C4-2B (cell line): ENCODE results near the gene ADAMTSL1.

Source experiments
- H3K27ac ChIP-seq: fragments of 450-650 bp; 2 replicates; pipeline ENCODE4 v1.5.1; 2017
- ZFX ChIP-seq: fragments of 450-650 bp; IDR thresholded peaks from 2 replicates; pipeline ENCODE4 v1.6.1; 2017
- TF ChIP-seq, protein P1 (sequence below): fragments of 450-650 bp; conservative IDR thresholded peaks from 2 replicates; pipeline ENCODE4 v1.5.1; 2017; ENCODE audit warnings: mild to moderate bottlenecking

Gene ADAMTSL1

DNA sequence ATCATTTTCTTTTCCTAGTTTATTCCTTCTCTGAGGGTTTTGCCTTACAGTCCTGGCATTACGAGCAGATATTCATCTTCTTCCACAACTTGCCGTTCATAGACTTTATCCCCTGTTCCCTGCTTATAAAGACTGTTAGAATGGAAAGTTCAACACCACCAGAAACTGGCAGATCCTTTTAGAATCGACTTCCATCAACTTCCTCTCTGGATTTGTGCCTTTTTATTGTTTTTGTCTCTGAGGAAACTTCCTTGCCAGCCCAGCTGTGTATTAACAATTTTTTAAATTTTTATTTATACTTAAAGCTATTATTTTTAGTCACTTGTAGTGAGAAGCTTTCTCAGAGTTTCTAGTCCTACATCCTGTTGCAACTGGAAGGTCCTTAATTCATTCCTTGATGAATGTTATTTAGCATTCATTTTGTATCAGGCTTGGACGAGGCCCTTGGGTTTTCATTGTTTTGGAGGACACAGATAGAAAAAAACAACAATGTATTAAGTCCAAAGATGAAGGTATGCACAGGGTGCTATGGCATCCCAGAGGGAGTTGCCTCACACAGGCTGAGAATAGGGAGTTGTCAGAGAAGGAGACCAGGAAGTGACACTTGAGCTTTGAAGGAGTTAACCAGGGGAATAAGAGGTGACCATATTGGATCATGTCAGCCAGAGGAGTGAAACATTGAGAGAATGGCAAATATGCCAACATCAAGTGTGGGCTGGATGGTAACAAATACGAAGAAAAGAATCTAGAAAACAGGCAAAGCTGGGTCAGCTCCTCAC is 81.3 kb downstream of the ADAMTSL1 start:
- TF ChIP-seq, protein P1, sequence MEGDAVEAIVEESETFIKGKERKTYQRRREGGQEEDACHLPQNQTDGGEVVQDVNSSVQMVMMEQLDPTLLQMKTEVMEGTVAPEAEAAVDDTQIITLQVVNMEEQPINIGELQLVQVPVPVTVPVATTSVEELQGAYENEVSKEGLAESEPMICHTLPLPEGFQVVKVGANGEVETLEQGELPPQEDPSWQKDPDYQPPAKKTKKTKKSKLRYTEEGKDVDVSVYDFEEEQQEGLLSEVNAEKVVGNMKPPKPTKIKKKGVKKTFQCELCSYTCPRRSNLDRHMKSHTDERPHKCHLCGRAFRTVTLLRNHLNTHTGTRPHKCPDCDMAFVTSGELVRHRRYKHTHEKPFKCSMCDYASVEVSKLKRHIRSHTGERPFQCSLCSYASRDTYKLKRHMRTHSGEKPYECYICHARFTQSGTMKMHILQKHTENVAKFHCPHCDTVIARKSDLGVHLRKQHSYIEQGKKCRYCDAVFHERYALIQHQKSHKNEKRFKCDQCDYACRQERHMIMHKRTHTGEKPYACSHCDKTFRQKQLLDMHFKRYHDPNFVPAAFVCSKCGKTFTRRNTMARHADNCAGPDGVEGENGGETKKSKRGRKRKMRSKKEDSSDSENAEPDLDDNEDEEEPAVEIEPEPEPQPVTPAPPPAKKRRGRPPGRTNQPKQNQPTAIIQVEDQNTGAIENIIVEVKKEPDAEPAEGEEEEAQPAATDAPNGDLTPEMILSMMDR, result no peak
- TF ChIP-seq ZFX, result no peak

DNA sequence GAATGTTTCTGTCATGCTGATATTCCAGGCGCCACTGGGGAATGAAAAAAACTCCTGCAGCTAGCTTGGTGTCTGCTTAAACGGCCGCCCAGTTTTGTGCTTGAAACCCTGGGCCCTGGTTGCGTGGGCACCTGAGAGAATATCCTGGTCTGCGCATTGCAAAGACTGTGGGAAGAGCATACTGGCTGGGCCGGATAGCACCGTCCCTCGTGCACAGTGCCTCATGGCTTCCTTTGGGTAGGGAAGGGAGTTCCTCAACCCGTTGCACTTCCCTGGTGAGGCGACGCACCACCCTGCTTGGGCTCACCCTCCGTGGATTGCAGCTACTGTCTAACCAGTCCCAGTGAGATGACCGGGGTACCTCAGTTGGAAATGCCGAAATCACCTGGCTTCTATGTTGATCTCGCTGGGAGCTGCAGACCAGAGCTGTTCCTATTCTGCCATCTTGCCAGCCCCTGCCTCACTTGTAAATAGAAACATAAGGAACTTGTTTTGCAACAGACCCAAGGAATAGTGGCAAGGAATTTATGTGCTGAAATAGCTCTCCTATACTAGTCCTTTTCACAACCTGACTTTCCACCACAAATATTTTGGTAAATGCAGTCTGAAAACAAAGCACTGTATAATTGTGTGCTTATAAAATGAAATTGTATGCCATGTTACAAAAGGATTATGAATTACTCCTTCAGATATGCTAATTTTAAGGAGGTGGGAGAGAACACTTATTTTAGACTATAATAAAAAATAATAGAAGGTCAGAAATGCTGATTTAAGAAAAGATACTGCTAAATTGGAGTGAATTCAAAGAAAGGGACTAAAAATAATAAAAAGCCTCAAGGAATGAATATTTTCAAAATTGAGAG is 90.3 kb downstream of the ADAMTSL1 start:
- no peak overlapping the region for H3K27ac ChIP-seq
- TF ChIP-seq, protein P1, result no peak
- TF ChIP-seq ZFX, result no peak

More for the DNA sequence above, 81.3 kb downstream of the ADAMTSL1 start:
- H3K27ac ChIP-seq, result no peak overlapping the region

DNA sequence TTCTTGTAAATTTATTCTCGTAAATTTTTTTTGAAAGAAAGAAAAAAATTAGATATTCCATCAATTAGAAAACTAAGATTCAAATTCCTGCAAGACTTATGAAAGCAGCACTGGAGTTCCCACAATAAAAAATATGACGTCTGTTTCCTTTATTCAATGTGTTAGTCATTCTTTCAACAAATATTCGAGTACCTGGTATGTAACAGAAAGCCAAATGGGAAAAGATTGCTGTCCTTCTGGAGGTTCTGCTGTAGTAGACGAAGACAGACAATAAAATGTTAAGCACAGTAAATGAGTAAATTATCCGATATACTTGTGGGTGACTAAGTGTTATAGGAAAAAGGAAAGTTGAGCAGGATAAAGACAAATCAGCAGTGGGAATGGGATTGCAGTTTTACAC is 92.2 kb downstream of the ADAMTSL1 start:
- TF ChIP-seq, protein P1, result no peak
- no peak for TF ChIP-seq ZFX
- H3K27ac ChIP-seq, result no peak overlapping the region

DNA sequence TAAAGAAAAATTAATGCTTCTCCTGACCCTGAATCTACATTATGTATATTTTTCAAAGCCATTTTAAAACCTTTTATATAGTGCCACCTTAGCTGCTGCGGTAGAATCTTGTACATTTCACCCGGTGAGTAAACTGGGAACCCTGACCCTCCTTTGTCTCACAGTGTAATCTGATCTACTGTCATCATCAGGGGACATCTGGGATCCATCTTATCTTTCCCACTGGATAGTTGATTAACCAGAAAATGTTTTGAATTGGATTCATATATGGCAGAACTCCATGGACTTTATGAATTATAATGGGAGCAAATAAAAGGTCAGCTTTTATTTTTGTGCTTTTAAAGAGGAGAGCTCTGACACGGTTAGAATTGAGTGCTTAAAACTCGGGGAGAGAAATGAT is 95.0 kb downstream of the ADAMTSL1 start:
- TF ChIP-seq, protein P1, result no peak
- TF ChIP-seq ZFX, result no peak

DNA sequence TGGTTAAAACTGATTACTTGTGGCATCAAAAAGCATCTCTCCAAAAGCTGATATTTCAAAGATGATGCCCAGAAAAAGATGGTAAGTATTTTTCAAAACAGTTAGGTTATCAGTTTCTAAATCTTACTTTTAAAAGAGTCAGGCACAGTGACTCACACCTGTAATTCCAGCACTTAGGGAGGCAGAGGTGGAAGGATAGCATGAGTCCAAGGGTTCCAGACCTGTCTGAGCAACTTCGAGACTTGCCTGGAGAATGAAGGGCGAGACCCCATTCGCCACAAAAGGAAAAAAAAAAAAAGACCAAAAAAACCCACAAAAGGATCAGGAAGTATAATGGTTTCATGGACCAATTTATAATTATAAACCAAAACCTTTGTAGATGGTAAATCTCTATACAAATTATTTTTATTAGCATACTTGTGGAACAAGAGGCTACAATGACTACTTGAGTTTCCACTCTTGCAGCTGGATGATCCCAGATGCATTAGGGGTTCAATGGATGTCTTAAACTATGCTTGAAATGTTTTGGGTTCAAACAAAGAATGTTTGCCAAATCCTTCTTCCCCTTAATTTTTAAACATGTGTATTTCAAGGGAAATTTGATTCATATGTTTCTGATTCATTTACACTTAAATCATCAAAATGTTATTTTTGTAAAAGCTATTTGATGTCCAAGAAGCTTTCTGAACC is 96.1 kb downstream of the ADAMTSL1 start:
- TF ChIP-seq ZFX, result no peak
- TF ChIP-seq, protein P1, result no peak
- H3K27ac ChIP-seq, result no peak overlapping the region

More for the DNA sequence above, 95.0 kb downstream of the ADAMTSL1 start:
- H3K27ac ChIP-seq, result no peak overlapping the region

DNA sequence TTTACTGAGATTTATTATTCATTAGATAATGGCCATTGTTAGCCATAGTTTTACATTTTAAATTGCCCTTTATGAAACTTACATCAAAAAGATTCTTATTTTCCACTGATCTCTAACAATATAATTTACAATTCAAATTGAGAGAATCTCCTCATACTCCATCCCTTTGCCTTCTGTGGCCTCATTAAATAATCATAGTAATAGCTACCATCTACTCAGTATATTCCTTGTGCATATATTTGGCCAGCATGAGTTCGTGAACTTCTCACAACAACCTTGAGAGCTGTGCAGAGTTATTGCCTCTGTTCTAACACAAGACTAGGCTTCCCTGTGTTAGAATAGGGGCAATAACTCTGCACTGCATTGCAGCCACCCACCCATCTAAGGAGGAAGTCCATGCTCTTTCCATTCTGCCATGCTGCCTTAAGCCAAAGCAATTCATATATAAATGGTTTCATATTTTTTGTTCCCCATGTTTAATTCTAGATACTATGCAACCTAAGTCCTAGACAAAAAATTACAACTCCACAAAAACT is 99.1 kb downstream of the ADAMTSL1 start:
- no peak overlapping the region for H3K27ac ChIP-seq
- no peak for TF ChIP-seq ZFX

DNA sequence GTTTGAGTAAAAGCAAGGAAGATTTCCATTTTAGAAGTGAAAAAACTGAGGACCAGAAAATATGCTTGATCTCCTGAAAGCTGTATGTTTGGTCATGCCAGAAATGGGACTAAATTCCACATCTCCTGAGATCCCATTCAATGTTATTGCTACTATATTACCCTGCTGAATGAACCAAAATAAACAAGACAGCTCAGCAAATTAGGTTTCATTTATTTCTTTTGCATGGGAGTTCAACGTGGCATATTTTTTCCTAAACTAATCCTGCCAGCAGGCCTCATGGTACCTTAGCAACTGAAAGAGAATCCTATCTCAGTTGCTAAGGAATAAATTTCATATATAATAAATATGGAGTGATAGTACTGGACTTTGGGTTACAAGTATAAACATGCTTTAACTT is 101.7 kb downstream of the ADAMTSL1 start:
- TF ChIP-seq, protein P1, result no peak
- no peak for TF ChIP-seq ZFX
- no peak overlapping the region for H3K27ac ChIP-seq
